Keratinocyte (primary cell): ENCODE measurements around the gene CPEB2.

ENCODE experiments used
- CTCF ChIP-seq, 3 experiments: IDR thresholded peaks in 1 of 3; conservative IDR thresholded peaks in 1 of 3; optimal IDR thresholded peaks in 1 of 3; 2 replicates in 2 of 3; 3 replicates in 1 of 3; pipeline versions ENCODE3 to v1.5.1; 2011; ENCODE audit warnings: low read length in 3 of 3, mild to moderate bottlenecking in 3 of 3, moderate library complexity in 2 of 3, control low read depth in 1 of 3, inconsistent platforms in 1 of 3; ENCODE audit not compliant: insufficient read depth in 2 of 3; ENCODE audit errors: extremely low read depth in 1 of 3
- EZH2 ChIP-seq: IDR thresholded peaks from one replicate; pipeline ENCODE4 v1.6.1; 2012; ENCODE audit warnings: inconsistent platforms, mild to moderate bottlenecking, low read length, moderate library complexity

GRCh38 chr4:15031197-15031596 is 28.9 kb downstream of the CPEB2 start:
- TF ChIP-seq CTCF (optimal IDR thresholded peaks at IDR 0.05 in 1 of 3, IDR thresholded peaks at IDR 0.05 in 1 of 3, conservative IDR thresholded peaks at IDR 0.05 in 1 of 3; ENCODE audit: extremely low read depth in 1 of 3, insufficient read depth in 2 of 3, low read length in 3 of 3) (no peak), EZH2 (no peak)
